ENCODE measurements around the gene ZNF398.

ZNF398 gene

GRCh38 chr7:149104749-149105148 is 42.5 kb upstream of the ZNF398 start:
- no peak for DNase-seq (ENCODE audit: low spot score)
- no peak for TF ChIP-seq CTCF (IDR thresholded peaks at IDR 0.05; ENCODE audit: extremely low read depth, insufficient read depth, missing control alignments)
- in situ Hi-C loops (cut with MboI; ENCODE audit: low pct_unique_long_range_greater_than_20kb, low sequenced_read_pairs, unreplicated experiment), result no loop called here

DNA sequence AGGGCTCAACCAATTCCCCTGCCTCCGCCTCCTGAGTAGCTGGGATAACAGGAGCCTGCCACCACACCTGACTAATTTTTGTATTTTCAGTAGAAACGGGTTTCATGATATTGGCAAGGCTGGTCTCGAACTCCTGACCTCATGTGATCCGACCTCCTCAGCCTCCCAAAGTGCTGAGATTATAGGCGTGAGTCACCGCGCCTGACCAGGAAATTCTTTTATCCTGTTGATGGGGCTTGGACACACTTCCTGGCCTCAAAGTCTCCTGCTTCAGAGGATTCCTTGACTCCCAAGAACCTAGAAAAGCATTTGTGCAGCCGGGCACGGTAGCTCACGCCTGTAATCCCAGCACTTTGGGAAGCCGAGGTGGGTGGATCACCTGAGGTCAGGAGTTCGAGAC is 37.3 kb upstream of the ZNF398 start:
- no peak for TF ChIP-seq CTCF (IDR thresholded peaks at IDR 0.05; ENCODE audit: extremely low read depth, insufficient read depth, missing control alignments)
- in situ Hi-C loops (cut with MboI; ENCODE audit: low pct_unique_long_range_greater_than_20kb, low sequenced_read_pairs, unreplicated experiment), result no loop called here
- DNase-seq (ENCODE audit: low spot score), result no peak

DNA sequence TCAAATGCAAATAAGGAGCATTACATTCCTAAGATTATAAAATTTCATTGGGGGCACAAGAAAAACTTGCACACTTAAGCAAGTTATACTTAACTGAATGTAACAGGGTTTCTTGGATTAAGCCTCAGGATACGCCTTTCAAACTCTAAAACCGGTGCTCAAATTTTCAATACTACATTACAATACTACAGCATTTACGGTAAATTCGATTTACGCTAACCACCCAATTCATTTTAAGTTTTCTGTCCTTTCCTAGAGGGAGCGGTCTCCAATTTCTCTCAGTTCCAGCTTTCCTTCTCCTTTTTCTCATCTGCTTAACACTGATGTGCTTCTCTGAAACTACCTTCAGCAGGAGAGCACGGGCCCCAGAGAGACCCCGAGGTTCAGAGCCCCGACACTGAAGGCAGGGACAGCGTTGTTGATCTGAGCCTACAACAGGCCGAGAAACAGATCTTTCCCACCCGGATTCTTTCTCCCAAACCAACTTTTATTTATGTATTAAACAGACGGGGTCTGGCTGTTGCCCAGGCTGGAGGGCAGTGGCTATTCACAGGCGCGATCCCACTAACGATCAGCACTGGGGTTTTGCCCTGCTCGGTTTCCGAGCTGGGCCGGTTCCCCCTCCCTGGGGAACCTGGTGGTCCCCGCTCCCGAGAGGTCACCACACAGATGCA is 21.9 kb upstream of the ZNF398 start:
- in situ Hi-C loops (cut with MboI; ENCODE audit: low pct_unique_long_range_greater_than_20kb, low sequenced_read_pairs, unreplicated experiment), result no loop called here
- DNase-seq (ENCODE audit: low spot score), result no peak

GRCh38 chr7:149125863-149126661 is 21.2 kb upstream of the ZNF398 start, which contains the start of gene ZNF425:
TSS of gene ZNF425 (minus strand) at chr7:149126324. CDS start at chr7:149126213, 111 bp downstream.
- DNase-seq (ENCODE audit: low spot score), result peak; percentile 97
- in situ Hi-C loops (cut with MboI; ENCODE audit: low pct_unique_long_range_greater_than_20kb, low sequenced_read_pairs, unreplicated experiment), result no loop called here
- peak; percentile 97 for TF ChIP-seq CTCF (IDR thresholded peaks at IDR 0.05; ENCODE audit: extremely low read depth, insufficient read depth, missing control alignments)

More for the DNA sequence above, 21.9 kb upstream of the ZNF398 start:
- TF ChIP-seq CTCF (IDR thresholded peaks at IDR 0.05; ENCODE audit: extremely low read depth, insufficient read depth, missing control alignments), result no peak

DNA sequence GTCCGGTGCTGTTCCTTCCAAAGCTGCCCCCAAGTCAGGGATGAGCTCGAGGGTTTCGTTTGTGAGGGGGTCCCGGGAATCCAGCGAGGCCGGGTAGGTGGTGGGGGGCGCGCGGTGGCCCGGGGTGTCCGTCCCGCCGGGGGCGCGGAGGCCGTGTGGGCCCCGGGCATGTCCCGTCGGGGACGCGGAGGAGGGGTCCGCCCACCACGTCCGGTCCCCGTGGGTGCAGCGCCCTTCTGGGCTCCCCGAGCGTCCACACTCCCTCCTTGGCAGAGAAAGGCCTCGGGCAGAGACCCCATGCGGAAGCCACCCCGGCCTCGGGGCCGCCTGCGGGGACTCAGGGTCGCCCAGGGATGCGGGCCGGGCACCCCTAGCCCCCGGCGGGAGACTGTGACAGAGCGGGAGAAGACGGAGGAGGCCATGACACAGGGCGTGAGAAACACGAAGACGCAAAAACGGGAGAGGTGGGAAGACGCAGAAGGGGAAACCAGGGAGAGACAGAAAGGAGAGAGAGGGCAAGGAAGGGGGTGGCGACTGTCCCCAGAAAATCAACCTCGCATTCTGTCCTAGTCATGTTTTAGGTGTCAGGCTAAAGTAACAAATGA is 20.5 kb upstream of the ZNF398 start:
- in situ Hi-C loops (cut with MboI; ENCODE audit: low pct_unique_long_range_greater_than_20kb, low sequenced_read_pairs, unreplicated experiment), result no loop called here
- DNase-seq (ENCODE audit: low spot score), result peak; percentile 76
- no peak for TF ChIP-seq CTCF (IDR thresholded peaks at IDR 0.05; ENCODE audit: extremely low read depth, insufficient read depth, missing control alignments)

DNA sequence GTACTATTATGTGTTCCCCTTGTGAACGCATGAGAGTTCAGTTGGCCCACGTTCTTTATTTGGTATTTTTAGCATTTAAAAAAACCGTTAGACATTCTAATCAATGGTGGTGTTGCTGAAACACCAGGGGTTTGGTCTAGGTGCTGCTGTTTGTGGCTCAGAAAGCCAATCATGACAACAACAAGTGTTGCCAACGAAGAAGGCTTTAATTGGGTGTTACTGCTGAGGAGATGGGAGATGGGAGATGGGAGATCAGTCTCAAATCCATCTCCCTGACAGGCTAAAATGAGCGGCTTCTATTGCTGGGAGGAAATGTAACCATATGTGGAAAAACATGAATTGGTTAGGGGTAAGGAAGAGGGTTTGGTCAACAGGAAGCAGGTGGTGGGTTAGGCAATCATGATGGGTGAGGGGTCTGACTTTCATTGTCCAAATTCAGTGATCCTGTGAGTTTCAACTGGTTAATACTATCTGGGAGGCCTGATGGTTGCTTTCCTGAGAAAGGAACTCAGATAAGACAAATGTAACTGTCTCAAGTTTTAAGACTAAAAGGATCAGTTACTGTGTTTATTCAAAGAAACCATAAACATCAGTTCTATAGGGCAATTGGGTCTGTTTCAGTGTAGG is 16.6 kb upstream of the ZNF398 start:
- in situ Hi-C loops (cut with MboI; ENCODE audit: low pct_unique_long_range_greater_than_20kb, low sequenced_read_pairs, unreplicated experiment), result no loop called here
- DNase-seq (ENCODE audit: low spot score), result no peak
- TF ChIP-seq CTCF (IDR thresholded peaks at IDR 0.05; ENCODE audit: extremely low read depth, insufficient read depth, missing control alignments), result no peak
